AG04450 (cell line): Measurements from ENCODE around the gene RPS24. TPM values are rescaled to one million over a fixed set of nuclear protein-coding genes. Genes with fewer than 3 reads are reported as not detected.
"Not testable (repeated sequence)": the region's sequence is repeated elsewhere in the genome, so short reads cannot be mapped to it uniquely, and the experiment has no call there.

Source experiments
- CTCF ChIA-PET: fragments of 300-600, 350-600 bp; formaldehyde crosslinking; extraction: SDS; loops from one replicate; lab custom pipeline; 2022; ENCODE audit warnings: antibody characterized with exemption, inconsistent platforms; lab: Charles Lee
- POLR2A ChIA-PET: fragments of 350-600 bp; formaldehyde crosslinking; extraction: SDS; loops from one replicate; lab custom pipeline; 2021; ENCODE audit warnings: antibody characterized with exemption, inconsistent platforms; lab: Yijun Ruan, JAX
- DNase-seq: peaks from one replicate; pipeline ENCODE4 v3.0.0-alpha.2; 2011; ENCODE audit warnings: low read depth, low spot score
- H3K27ac ChIP-seq: one replicate; pipeline ENCODE4 v1.5.1; 2012; ENCODE audit warnings: low read depth, low read length, control low read depth
- H3K27me3 ChIP-seq: one replicate; pipeline ENCODE4 v1.6.0; 2012; ENCODE audit warnings: low read length; ENCODE audit not compliant: control insufficient read depth, insufficient read depth
- H3K4me3 ChIP-seq: 2 replicates; pipeline ENCODE4 v1.5.1; 2011; ENCODE audit warnings: mild to moderate bottlenecking, low read depth, low read length, control low read depth
- H3K9me3 ChIP-seq: 2 replicates; pipeline ENCODE4 v1.5.1; 2012; ENCODE audit warnings: low read length; ENCODE audit not compliant: control insufficient read depth, insufficient read depth
- polyA plus RNA-seq: library from polyadenylated mRNA; depleted of rRNA; stranded (reverse); fragments of >200 nt; gene quantifications from 2 replicates; pipeline ENCODE4 v1.2.3, GENCODE V29; 2011
- TF ChIP-seq, protein P1 (sequence below): IDR thresholded peaks from 2 replicates; pipeline ENCODE4 v1.5.1; 2011; ENCODE audit warnings: low read depth, low read length, control low read depth, inconsistent platforms

RPS24 gene
- polyA plus RNA-seq, 1 experiment: 3,777 TPM

DNA sequence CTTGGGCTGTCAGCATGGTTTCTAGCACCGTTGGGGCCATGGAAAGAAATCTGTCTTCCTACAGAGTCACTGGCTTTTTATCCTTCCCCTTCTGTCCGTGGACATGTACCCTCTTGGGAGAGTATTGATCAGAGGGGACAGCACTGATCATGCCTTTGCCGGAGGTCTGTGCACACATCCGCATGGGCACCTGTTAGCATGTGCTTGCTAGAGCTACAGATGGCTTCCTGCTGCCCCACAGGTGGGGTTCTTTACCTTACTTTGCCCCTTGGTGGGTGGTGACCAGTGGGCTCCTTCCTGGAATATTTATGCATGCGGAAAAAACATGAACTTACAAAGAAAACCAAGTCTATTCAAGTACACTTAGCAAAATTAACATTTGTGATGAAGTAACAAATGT lies 24.9 kb downstream of the RPS24 start:
- Histone ChIP-seq H3K4me3 (no peak overlapping the region), H3K27ac (no peak overlapping the region), H3K27me3 (no peaks in the 10 kb centered on the region), H3K9me3 (no peaks in the 10 kb centered on the region)
- POLR2A ChIA-PET: no interaction called here
- no peak for DNase-seq
- CTCF ChIA-PET: no interaction called here
- TF ChIP-seq, protein P1, sequence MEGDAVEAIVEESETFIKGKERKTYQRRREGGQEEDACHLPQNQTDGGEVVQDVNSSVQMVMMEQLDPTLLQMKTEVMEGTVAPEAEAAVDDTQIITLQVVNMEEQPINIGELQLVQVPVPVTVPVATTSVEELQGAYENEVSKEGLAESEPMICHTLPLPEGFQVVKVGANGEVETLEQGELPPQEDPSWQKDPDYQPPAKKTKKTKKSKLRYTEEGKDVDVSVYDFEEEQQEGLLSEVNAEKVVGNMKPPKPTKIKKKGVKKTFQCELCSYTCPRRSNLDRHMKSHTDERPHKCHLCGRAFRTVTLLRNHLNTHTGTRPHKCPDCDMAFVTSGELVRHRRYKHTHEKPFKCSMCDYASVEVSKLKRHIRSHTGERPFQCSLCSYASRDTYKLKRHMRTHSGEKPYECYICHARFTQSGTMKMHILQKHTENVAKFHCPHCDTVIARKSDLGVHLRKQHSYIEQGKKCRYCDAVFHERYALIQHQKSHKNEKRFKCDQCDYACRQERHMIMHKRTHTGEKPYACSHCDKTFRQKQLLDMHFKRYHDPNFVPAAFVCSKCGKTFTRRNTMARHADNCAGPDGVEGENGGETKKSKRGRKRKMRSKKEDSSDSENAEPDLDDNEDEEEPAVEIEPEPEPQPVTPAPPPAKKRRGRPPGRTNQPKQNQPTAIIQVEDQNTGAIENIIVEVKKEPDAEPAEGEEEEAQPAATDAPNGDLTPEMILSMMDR: no peak

DNA sequence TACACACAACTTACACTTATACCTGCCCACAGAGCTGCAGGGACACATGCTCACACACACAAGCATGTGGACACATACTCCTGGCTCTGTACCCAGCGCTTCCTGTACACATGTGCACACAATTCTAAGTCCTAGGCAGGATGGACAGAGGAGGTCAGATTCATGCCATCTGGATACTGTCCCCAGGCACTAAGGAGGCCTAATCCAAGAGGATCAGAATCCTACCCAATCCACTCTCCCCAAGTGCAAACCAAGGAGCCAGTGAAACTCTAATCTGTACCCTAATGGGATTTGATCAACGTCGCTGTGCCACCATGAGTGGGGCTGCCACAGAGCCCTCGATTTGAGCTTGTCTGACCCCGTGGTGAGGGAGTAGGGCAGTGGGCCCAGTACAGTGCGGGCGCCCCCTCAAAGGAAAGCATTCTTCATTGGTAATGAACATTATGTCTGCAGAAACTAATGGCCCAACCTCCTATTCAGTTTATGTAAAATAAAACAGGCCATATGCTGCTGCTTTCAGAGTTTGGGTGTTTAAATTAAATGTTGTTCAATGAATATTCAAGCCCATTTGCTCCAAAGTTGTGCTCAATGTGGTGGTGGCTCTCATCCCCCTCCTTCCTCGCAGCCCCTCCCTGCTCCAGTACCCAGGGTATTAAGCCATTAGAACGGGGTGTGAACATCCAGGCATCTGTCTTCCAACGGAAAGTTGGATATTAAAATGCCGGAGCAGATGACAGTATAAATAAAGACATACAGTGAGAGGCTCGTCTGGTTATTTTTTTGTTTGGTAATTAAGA lies 26.4 kb downstream of the RPS24 start:
- H3K4me3 ChIP-seq: no peak overlapping the region
- CTCF ChIA-PET: no interaction called here
- H3K27ac ChIP-seq: no peak overlapping the region
- TF ChIP-seq, protein P1: no peak
- H3K9me3 ChIP-seq: no peaks in the 10 kb centered on the region
- no peak for DNase-seq
- no peaks in the 10 kb centered on the region for H3K27me3 ChIP-seq
- POLR2A ChIA-PET: no interaction called here

DNA sequence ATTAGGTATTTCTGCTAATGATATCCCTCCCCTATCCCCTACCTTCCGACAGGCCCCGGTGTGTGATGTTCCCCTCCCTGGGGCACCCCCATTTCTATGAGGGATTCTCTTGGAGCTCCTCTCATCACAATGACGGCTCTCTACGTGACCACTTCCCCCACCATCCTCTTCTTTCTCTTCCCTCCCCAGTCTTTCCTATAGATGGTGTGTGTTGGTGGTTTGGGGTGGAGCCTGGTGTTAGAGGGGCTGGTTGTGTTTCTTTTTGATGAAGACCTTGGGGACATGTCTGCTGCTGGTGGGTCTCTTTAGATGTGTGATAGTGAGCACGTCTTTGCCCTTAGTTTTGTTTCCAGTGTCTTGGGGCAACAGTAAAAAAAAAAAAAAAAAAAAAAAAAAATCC lies 28.6 kb downstream of the RPS24 start:
- no peak for DNase-seq
- POLR2A ChIA-PET: no interaction called here
- no peak overlapping the region for H3K27ac ChIP-seq
- no peaks in the 10 kb centered on the region for H3K9me3 ChIP-seq
- H3K4me3 ChIP-seq: no peak overlapping the region
- TF ChIP-seq, protein P1: no peak
- CTCF ChIA-PET: no interaction called here
- no peaks in the 10 kb centered on the region for H3K27me3 ChIP-seq

DNA sequence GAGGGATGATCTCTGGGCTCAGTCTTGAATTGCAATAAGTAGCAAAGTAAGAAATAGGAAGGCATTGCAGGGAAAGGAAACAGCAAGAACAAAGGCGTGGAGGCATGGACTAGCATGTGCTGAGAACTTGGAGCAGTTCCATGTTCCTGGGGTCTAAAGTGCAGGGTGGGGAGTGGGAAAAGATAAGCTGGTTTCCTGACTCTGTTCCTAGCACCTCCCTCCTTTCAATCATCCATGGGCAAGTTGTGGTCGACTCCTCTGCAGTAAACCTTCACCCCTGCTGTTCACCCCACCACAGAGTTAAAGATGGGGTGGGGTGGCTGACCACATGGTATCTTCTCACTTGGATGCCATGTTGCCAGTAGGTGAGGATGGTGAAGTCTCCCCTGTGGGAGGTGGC lies 29.6 kb downstream of the RPS24 start:
- TF ChIP-seq, protein P1: no peak
- DNase-seq: no peak
- Histone ChIP-seq H3K27ac (no peak overlapping the region), H3K9me3 (no peaks in the 10 kb centered on the region), H3K27me3 (no peaks in the 10 kb centered on the region), H3K4me3 (no peak overlapping the region)
- CTCF ChIA-PET: no interaction called here
- POLR2A ChIA-PET: no interaction called here

DNA sequence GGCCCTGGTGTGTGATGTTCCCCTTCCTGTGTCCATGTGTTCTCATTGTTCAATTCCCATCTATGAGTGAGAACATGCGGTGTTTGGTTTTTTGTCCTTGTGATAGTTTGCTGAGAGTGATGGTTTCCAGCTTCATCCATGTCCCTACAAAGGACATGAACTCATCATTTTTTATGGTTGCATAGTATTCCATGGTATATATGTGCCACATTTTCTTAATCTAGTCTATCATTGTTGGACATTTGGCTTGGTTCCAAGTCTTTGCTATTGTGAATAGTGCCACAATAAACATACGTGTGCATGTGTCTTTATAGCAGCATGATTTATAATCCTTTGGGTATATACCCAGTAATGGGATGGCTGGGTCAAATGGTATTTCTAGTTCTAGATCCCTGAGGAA lies 31.3 kb downstream of the RPS24 start:
- H3K27me3 ChIP-seq, POLR2A ChIA-PET, H3K27ac ChIP-seq, CTCF ChIA-PET, H3K9me3 ChIP-seq, H3K4me3 ChIP-seq, DNase-seq: not testable (repeated sequence)
